ENCODE measurements around the gene NCOA6. TPM values are rescaled to one million over a fixed set of nuclear protein-coding genes. Genes with fewer than 3 reads are reported as not detected.

The NCOA6 gene
- total RNA-seq: 10 to 100 TPM; 14.6 to 16.3 TPM
- polyA plus RNA-seq (2013, experiment 1 of 2): 22.0 TPM
- 25.2 TPM for polyA plus RNA-seq (2013, experiment 2 of 2)
- total RNA-seq: 9.8 to 122 (median 22.6) reads per million in 172 experiments

- Mint-ChIP-seq H3K4me1 (ENCODE audit: low read depth) (peaks cover 47% of the 10 kb centered on the region), H3K9me3 (no peaks in the 10 kb centered on the region), H3K27me3 (no peaks in the 10 kb centered on the region), H3K27ac (peak within 1 kb of the TSS; percentile 92), H3K4me3 (peak within 1 kb of the TSS; percentile 99), H3K36me3 (ENCODE audit: low read depth) (peaks cover 18% of the 10 kb centered on the region)
- Histone ChIP-seq H3K27ac (ENCODE audit: low read depth in 1 of 2, low read length in 2 of 2) (peak within 1 kb of the TSS; percentile 35 to 66), H3K9me3 (ENCODE audit: control insufficient read depth in 1 of 2, insufficient read depth in 1 of 2, low read length in 2 of 2) (no peaks in the 10 kb centered on the region), H3K36me3 (ENCODE audit: insufficient read depth, low read length) (no peaks in the 10 kb centered on the region), H3K27me3 (ENCODE audit: control insufficient read depth in 1 of 2, insufficient read depth in 2 of 2, low read length in 2 of 2) (no peaks in the 10 kb centered on the region), H3K4me1 (ENCODE audit: insufficient read depth, low read length) (peaks cover 35% of the 10 kb centered on the region), H3K4me3 (ENCODE audit: low read length) (peak within 1 kb of the TSS; percentile 70)
- no peak for TF ChIP-seq CTCF (IDR thresholded peaks at IDR 0.05)
- ChIA-PET POLR2A (interaction anchor here (0.7 to 1.2 kb wide), 2 partner anchors 49 to 713 kb away, joined by 3 read pairs; partner anchors contain the start of gene EIF2S2), CTCF (no interaction called here)
- ATAC-seq (ENCODE audit: poor library complexity) (peak; percentile 75), DNase-seq (peak; percentile 77 to 95 (median 84))
- intact Hi-C loops (cut with DNase I, micrococcal nuclease): loop anchor here (1.0 to 5.0 kb wide), 5 partner anchors 47 to 267 kb away; partner anchors contain the start of genes GSS (in 2 of the 2), MYH7B (in 2 of the 2), GGT7 (in 1 of the 2) and PIGU (in 1 of the 2)
These were observed at the start of gene NCOA6 for GRCh38 chr20:34825530-34826362. NCOA6 (minus strand) TSS chr20:34825651; CDS start chr20:34782355, 43,296 bp downstream.

GRCh38 chr20:34874094-34874654, 48.7 kb upstream of the NCOA6 start:
- Histone ChIP-seq H3K9me3 (ENCODE audit: control insufficient read depth in 1 of 2, insufficient read depth in 1 of 2, low read length in 2 of 2) (no peaks in the 10 kb centered on the region), H3K4me3 (ENCODE audit: low read length) (no peak overlapping the region), H3K4me1 (ENCODE audit: insufficient read depth, low read length) (peaks cover 55% of the 10 kb centered on the region), H3K27me3 (ENCODE audit: control insufficient read depth in 1 of 2, insufficient read depth in 2 of 2, low read length in 2 of 2) (no peaks in the 10 kb centered on the region), H3K36me3 (ENCODE audit: insufficient read depth, low read length) (no peaks in the 10 kb centered on the region), H3K27ac (ENCODE audit: low read depth in 1 of 2, low read length in 2 of 2) (no peak overlapping the region)
- Mint-ChIP-seq H3K27me3 (no peaks in the 10 kb centered on the region), H3K4me3 (peak overlapping the region; percentile 90), H3K9me3 (no peaks in the 10 kb centered on the region), H3K27ac (peak overlapping the region; percentile 55), H3K4me1 (ENCODE audit: low read depth) (peaks cover 84% of the 10 kb centered on the region), H3K36me3 (ENCODE audit: low read depth) (peaks cover 3% of the 10 kb centered on the region)
- no peak for ATAC-seq (ENCODE audit: poor library complexity)
- POLR2A ChIA-PET: interaction anchor here (0.8 to 2.8 kb wide), 3 partner anchors 48 to 219 kb away, joined by 3 to 13 read pairs (median 4); partner anchors contain the start of genes GSS, MYH7B and TRPC4AP
- peak in 13 of 14 experiments; percentile 14 to 74 (median 36) for DNase-seq
- CTCF ChIA-PET: interaction anchor here (0.5 to 2.7 kb wide), 7 partner anchors 9 to 1153 kb away, joined by 3 to 21 read pairs (median 5); partner anchors contain the start of genes GSS and MYH7B
- TF ChIP-seq CTCF (IDR thresholded peaks at IDR 0.05): peak; percentile 68
- intact Hi-C loops (cut with DNase I, micrococcal nuclease): loop anchor here (1.0 to 10.0 kb wide), 7 partner anchors 87 to 879 kb away; partner anchors contain the start of genes DYNLRB1 (in 1 of the 2), EDEM2 (in 1 of the 2), MMP24OS (in 1 of the 2) and RALY (in 1 of the 2)

- DNase-seq: no peak
- no peak overlapping the region for H3K27ac ChIP-seq (ENCODE audit: low read depth in 1 of 2, low read length in 2 of 2)
- H3K4me3 Mint-ChIP-seq: peak overlapping the region; percentile 90
These were observed 48.2 kb upstream of the NCOA6 start for GRCh38 chr20:34873583-34874093.

More at GRCh38 chr20:34873583-34874093, 48.2 kb upstream of the NCOA6 start:
- peaks cover 3% of the 10 kb centered on the region for H3K36me3 Mint-ChIP-seq (ENCODE audit: low read depth)
- H3K4me1 Mint-ChIP-seq (ENCODE audit: low read depth): peaks cover 81% of the 10 kb centered on the region
- no peaks in the 10 kb centered on the region for H3K9me3 ChIP-seq (ENCODE audit: control insufficient read depth in 1 of 2, insufficient read depth in 1 of 2, low read length in 2 of 2)
- intact Hi-C loops (cut with DNase I, micrococcal nuclease): loop anchor here (1.0 to 10.0 kb wide), 10 partner anchors 49 to 879 kb away; partner anchors contain the start of genes TRPC4AP (in 2 of the 2), DYNLRB1 (in 1 of the 2), EDEM2 (in 1 of the 2) and GSS (in 1 of the 2)
- ATAC-seq (ENCODE audit: poor library complexity): no peak
- H3K4me3 ChIP-seq (ENCODE audit: low read length): peak overlapping the region; percentile 61
- no peaks in the 10 kb centered on the region for H3K9me3 Mint-ChIP-seq
- H3K27me3 ChIP-seq (ENCODE audit: control insufficient read depth in 1 of 2, insufficient read depth in 2 of 2, low read length in 2 of 2): no peaks in the 10 kb centered on the region
- ChIA-PET CTCF (interaction anchor here (0.8 to 2.8 kb wide), 6 partner anchors 9 to 88 kb away, joined by 3 to 21 read pairs (median 6); partner anchors contain the start of genes GSS and MYH7B), POLR2A (interaction anchor here (1.0 to 2.8 kb wide), 4 partner anchors 8 to 219 kb away, joined by 3 to 13 read pairs (median 4); partner anchors contain the start of genes GSS, MYH7B and TRPC4AP)
- H3K27ac Mint-ChIP-seq: peak overlapping the region; percentile 55
- H3K27me3 Mint-ChIP-seq: no peaks in the 10 kb centered on the region
- no peaks in the 10 kb centered on the region for H3K36me3 ChIP-seq (ENCODE audit: insufficient read depth, low read length)
- peaks cover 55% of the 10 kb centered on the region for H3K4me1 ChIP-seq (ENCODE audit: insufficient read depth, low read length)
- no peak for TF ChIP-seq CTCF (IDR thresholded peaks at IDR 0.05)

Measured in CD4-positive, alpha-beta T cell (primary cell).